ENCODE data around the gene NEDD8.

The NEDD8 gene

DNA sequence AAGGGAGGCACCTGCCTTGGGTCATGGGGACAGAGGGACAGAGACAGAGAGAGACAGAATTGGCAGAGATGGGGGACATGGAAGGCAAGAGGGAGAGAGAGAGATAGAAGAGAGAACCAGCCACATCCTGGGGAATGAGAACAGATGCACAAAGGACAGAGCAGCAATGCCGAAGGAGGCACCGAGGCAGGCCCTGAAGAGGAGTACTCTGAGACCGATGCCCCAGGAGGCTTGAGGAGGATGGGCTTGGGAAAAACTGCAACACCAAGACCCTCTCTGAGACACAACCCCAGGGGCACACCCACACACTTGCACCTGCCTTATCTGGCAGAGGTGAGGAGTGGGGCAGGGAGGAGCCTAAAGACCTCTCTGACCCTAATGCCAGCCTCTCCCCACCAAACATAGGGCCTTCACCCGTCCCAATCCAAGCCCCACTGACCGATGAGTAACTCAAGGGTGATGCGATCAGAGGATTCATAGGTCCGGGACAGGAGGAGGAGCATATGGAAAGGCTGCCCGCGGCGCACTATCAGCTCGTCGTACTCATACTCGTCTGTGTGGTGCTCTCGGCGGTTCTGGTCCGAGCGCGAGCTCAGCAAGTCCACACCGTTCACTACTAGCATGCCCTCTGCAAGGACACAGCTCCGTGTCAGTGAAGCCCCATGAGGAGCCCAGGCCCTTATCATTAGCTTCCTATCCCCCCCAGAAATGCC lies 29.2 kb upstream of the NEDD8 start:
- Histone ChIP-seq H3K27ac (ENCODE audit: low read depth, low read length) (no peak overlapping the region), H3K4me3 (ENCODE audit: low read length) (no peak overlapping the region), H3K4me2 (ENCODE audit: low read length) (no peak overlapping the region), H3K36me3 (ENCODE audit: control insufficient read depth, low read length) (no peaks in the 10 kb centered on the region), H3K9me2 (replicated peaks; ENCODE audit: control insufficient read depth, low read length) (no peaks in the 10 kb centered on the region), H3K9me3 (ENCODE audit: control insufficient read depth, insufficient read depth, low read length) (no peaks in the 10 kb centered on the region), H3K79me2 (ENCODE audit: control insufficient read depth, low read length) (no peaks in the 10 kb centered on the region), H4K20me1 (ENCODE audit: control insufficient read depth, insufficient read depth, low read depth, low read length) (no peaks in the 10 kb centered on the region), H3K4me1 (ENCODE audit: control insufficient read depth, low read length) (no peaks in the 10 kb centered on the region), H3K27me3 (ENCODE audit: control insufficient read depth, low read length) (no peaks in the 10 kb centered on the region), H3F3A (ENCODE audit: control insufficient read depth, insufficient read depth) (peaks cover 3% of the 10 kb centered on the region; the same call in 1 of the 2 replicates)
- TF ChIP-seq, protein P1, sequence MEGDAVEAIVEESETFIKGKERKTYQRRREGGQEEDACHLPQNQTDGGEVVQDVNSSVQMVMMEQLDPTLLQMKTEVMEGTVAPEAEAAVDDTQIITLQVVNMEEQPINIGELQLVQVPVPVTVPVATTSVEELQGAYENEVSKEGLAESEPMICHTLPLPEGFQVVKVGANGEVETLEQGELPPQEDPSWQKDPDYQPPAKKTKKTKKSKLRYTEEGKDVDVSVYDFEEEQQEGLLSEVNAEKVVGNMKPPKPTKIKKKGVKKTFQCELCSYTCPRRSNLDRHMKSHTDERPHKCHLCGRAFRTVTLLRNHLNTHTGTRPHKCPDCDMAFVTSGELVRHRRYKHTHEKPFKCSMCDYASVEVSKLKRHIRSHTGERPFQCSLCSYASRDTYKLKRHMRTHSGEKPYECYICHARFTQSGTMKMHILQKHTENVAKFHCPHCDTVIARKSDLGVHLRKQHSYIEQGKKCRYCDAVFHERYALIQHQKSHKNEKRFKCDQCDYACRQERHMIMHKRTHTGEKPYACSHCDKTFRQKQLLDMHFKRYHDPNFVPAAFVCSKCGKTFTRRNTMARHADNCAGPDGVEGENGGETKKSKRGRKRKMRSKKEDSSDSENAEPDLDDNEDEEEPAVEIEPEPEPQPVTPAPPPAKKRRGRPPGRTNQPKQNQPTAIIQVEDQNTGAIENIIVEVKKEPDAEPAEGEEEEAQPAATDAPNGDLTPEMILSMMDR (IDR thresholded peaks at IDR 0.05; ENCODE audit: low read depth, low read length, poor library complexity, severe bottlenecking), result no peak
- no peak for TF ChIP-seq EZH2phosphoT487 (IDR thresholded peaks at IDR 0.05; ENCODE audit: borderline replicate concordance, low read length)

DNA sequence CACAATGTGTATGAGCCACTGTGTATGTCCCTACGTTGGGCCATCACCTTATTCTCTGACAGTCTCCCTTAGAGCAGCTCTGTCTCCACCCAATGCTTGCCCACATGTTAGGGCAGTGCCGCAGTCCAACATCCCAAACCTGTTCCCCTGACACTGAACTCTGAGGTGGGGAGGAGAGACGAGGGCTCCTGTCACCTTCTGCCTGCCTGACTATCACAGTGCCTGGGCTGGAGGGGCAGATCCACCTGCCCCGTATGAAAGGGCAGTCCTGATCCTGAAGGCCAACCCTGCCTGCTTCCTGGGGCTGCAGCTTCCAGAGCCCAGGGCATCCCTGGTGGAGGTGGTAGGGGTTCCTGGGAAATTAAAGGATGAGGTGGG lies 28.6 kb upstream of the NEDD8 start:
- Histone ChIP-seq H3F3A (ENCODE audit: control insufficient read depth, insufficient read depth) (peaks cover 3% of the 10 kb centered on the region; the same call in 1 of the 2 replicates), H3K27ac (ENCODE audit: low read depth, low read length) (no peak overlapping the region), H3K9me3 (ENCODE audit: control insufficient read depth, insufficient read depth, low read length) (no peaks in the 10 kb centered on the region), H4K20me1 (ENCODE audit: control insufficient read depth, insufficient read depth, low read depth, low read length) (no peaks in the 10 kb centered on the region), H3K27me3 (ENCODE audit: control insufficient read depth, low read length) (no peaks in the 10 kb centered on the region), H3K79me2 (ENCODE audit: control insufficient read depth, low read length) (no peaks in the 10 kb centered on the region), H3K36me3 (ENCODE audit: control insufficient read depth, low read length) (no peaks in the 10 kb centered on the region), H3K9me2 (replicated peaks; ENCODE audit: control insufficient read depth, low read length) (no peaks in the 10 kb centered on the region), H3K4me1 (ENCODE audit: control insufficient read depth, low read length) (no peaks in the 10 kb centered on the region), H3K4me2 (ENCODE audit: low read length) (no peak overlapping the region), H3K4me3 (ENCODE audit: low read length) (no peak overlapping the region)
- TF ChIP-seq, protein P1 (IDR thresholded peaks at IDR 0.05; ENCODE audit: low read depth, low read length, poor library complexity, severe bottlenecking), result no peak

DNA sequence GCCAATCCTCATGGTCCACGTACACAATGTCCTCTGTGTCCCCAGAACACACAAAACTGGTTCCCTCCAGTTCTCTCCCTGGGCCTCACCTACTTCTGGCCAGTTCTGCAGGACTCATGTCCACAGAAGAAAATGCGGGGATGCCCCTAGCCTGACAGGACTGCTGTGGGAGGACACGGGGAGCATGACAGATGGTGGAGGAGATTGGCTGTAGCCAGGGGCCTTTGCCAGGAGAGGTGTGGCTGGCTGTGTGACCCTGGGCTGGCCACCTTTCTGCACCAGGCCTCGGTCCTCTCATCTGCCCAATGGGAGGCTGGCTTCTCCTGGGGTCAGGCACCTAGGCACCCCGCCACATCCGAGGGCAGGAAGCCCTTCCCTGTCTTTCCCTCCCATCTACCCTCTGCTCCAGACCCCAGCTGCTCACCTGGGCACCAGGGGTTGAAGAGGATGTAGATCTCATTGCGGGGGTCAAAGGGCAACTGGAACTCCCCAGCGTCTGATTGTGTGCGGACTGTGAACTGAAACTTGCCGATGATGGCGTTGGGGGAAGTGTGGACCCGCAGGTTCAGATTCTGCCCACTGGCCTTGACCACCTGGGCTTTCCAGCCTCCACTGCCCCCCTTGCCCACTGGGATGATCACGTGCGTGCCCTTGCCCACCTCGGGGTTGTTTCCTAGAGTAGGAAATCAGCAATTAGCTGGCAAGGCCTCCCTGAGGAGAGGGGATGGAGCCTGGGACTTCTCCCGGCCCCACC lies 28.0 kb upstream of the NEDD8 start:
- H3F3A ChIP-seq (ENCODE audit: control insufficient read depth, insufficient read depth), result peaks cover 3% of the 10 kb centered on the region; the same call in 1 of the 2 replicates
- no peak overlapping the region for H3K27ac ChIP-seq (ENCODE audit: low read depth, low read length)
- H3K4me2 ChIP-seq (ENCODE audit: low read length), result no peak overlapping the region
- H3K4me1 ChIP-seq (ENCODE audit: control insufficient read depth, low read length), result no peaks in the 10 kb centered on the region
- no peaks in the 10 kb centered on the region for H3K36me3 ChIP-seq (ENCODE audit: control insufficient read depth, low read length)
- no peaks in the 10 kb centered on the region for H3K27me3 ChIP-seq (ENCODE audit: control insufficient read depth, low read length)
- no peak overlapping the region for H3K4me3 ChIP-seq (ENCODE audit: low read length)
- H3K79me2 ChIP-seq (ENCODE audit: control insufficient read depth, low read length), result no peaks in the 10 kb centered on the region
- no peaks in the 10 kb centered on the region for H4K20me1 ChIP-seq (ENCODE audit: control insufficient read depth, insufficient read depth, low read depth, low read length)
- TF ChIP-seq EZH2phosphoT487 (IDR thresholded peaks at IDR 0.05; ENCODE audit: borderline replicate concordance, low read length), result no peak
- TF ChIP-seq, protein P1 (IDR thresholded peaks at IDR 0.05; ENCODE audit: low read depth, low read length, poor library complexity, severe bottlenecking), result no peak
- H3K9me3 ChIP-seq (ENCODE audit: control insufficient read depth, insufficient read depth, low read length), result no peaks in the 10 kb centered on the region
- H3K9me2 ChIP-seq (replicated peaks; ENCODE audit: control insufficient read depth, low read length), result no peaks in the 10 kb centered on the region

Data from DOHH2 (cell line).